ENCODE measurements around the gene MRPL19. TPM values are rescaled to one million over a fixed set of nuclear protein-coding genes. Genes with fewer than 3 reads are reported as not detected.

Gene MRPL19
- total and polyA plus RNA-seq, 2 of the 13 experiments (the other 11 are each of a cell fraction or from before 2014, with no cell fraction given) = 43.2 to 163 TPM

DNA sequence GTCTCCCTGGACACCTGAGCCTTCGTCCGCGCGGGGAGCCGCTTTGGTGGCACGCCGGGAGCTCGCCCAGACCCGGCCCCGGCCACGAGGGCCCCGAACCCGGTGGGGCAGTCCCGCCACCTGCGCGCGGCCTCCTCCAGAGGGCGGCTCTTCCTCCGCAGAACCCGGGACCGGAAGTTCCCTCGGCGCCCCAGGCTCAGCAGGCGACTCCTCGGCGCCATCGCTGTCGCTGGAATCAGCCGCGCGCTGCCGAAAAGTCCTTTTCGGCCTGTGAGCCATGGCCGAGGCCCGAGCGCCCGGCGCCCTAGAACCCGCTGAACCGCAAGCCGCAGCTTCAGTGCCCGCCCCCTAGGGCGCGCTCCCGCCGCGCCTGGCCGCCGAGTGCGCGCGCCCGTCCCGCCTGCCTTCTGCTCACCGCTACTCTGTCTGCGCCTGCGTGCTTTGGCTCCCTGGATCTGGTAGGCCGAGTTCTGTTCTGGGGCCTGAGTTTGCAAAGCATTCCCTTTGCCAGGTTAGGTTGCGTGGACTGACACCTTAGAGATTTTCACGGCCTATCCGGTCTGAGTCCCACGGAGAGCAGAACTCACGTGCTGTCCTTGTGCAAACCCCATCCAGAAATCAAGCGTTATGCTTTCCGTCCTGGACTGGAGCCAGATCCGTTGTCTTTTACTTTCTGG is 64.1 kb downstream of the MRPL19 start, which contains the start of gene GCFC2 (continued):
- TF ChIP-seq IKZF4 (CRISPR knock-in tag; IDR thresholded peaks at IDR 0.05; ENCODE audit: borderline replicate concordance, low read depth, not compliant biosample characterization) (peak; percentile 99), TOE1 (CRISPR knock-in tag; IDR thresholded peaks at IDR 0.05) (peak; percentile 90; the same call in 1 of the 2 replicates), ZNF446 (CRISPR knock-in tag; IDR thresholded peaks at IDR 0.05) (peak; percentile 99; the same call in 1 of the 2 replicates), ZNF232 (CRISPR knock-in tag; IDR thresholded peaks at IDR 0.05; ENCODE audit: borderline replicate concordance) (peak; percentile 99), HNF4G (IDR thresholded peaks at IDR 0.05; ENCODE audit: borderline replicate concordance, low read depth, low read length) (0 out of 2 replicates have a peak, but pooled peaks have one; percentile 5), HNF4G (CRISPR knock-in tag; IDR thresholded peaks at IDR 0.05; ENCODE audit: borderline replicate concordance, low read depth) (peak; percentile 79; the same call in 1 of the 2 replicates), ZNF33A (CRISPR knock-in tag; IDR thresholded peaks at IDR 0.05; ENCODE audit: borderline replicate concordance) (peak; percentile 99), RFX5 (IDR thresholded peaks at IDR 0.05; ENCODE audit: low read depth, low read length) (peak; percentile 23; the same call in 1 of the 2 replicates), ZNF264 (CRISPR knock-in tag; IDR thresholded peaks at IDR 0.05) (peak; percentile 98), MTA3 (CRISPR knock-in tag; IDR thresholded peaks at IDR 0.05) (no peak), POLR2A (IDR thresholded peaks at IDR 0.05; ENCODE audit: insufficient read depth in 1 of 2, low read depth in 2 of 2, low read length in 2 of 2) (peak; percentile 87 to 91), RFXANK (CRISPR knock-in tag; IDR thresholded peaks at IDR 0.05) (peak; percentile 30; the same call in 1 of the 2 replicates), KLF16 (CRISPR knock-in tag; IDR thresholded peaks at IDR 0.05) (peak; percentile 86 to 96; a peak in 3 of 4 replicates), ZSCAN12 (CRISPR knock-in tag; IDR thresholded peaks at IDR 0.05) (peak; percentile 99), EP300 (IDR thresholded peaks at IDR 0.05; ENCODE audit: low read depth in 2 of 2, low read length in 2 of 2) (no peak; a peak in 2 of 4 replicates), EP300 (CRISPR knock-in tag; IDR thresholded peaks at IDR 0.05; ENCODE audit: borderline replicate concordance) (peak; percentile 75), ZNF557 (CRISPR knock-in tag; IDR thresholded peaks at IDR 0.05) (peak; percentile 99), BRCA1 (CRISPR knock-in tag; IDR thresholded peaks at IDR 0.05) (peak; percentile 100), TOPORS (CRISPR knock-in tag; IDR thresholded peaks at IDR 0.05) (peak; percentile 100), ZBTB37 (CRISPR knock-in tag; IDR thresholded peaks at IDR 0.05) (0 out of 2 replicates have a peak, but pooled peaks have one; percentile 4), FOXM1 (CRISPR knock-in tag; IDR thresholded peaks at IDR 0.05) (peak; percentile 95), ZNF749 (CRISPR knock-in tag; IDR thresholded peaks at IDR 0.05; ENCODE audit: borderline replicate concordance) (peak; percentile 99), CERS6 (CRISPR knock-in tag; IDR thresholded peaks at IDR 0.05) (peak; percentile 99)
- TF ChIP-seq, protein P1, sequence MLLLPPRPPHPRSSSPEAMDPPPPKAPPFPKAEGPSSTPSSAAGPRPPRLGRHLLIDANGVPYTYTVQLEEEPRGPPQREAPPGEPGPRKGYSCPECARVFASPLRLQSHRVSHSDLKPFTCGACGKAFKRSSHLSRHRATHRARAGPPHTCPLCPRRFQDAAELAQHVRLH (CRISPR knock-in tag; IDR thresholded peaks at IDR 0.05; ENCODE audit: borderline replicate concordance, low read depth) = peak; percentile 99
- TF ChIP-seq, protein P2, sequence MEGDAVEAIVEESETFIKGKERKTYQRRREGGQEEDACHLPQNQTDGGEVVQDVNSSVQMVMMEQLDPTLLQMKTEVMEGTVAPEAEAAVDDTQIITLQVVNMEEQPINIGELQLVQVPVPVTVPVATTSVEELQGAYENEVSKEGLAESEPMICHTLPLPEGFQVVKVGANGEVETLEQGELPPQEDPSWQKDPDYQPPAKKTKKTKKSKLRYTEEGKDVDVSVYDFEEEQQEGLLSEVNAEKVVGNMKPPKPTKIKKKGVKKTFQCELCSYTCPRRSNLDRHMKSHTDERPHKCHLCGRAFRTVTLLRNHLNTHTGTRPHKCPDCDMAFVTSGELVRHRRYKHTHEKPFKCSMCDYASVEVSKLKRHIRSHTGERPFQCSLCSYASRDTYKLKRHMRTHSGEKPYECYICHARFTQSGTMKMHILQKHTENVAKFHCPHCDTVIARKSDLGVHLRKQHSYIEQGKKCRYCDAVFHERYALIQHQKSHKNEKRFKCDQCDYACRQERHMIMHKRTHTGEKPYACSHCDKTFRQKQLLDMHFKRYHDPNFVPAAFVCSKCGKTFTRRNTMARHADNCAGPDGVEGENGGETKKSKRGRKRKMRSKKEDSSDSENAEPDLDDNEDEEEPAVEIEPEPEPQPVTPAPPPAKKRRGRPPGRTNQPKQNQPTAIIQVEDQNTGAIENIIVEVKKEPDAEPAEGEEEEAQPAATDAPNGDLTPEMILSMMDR (CRISPR knock-in tag; IDR thresholded peaks at IDR 0.05) = peak; percentile 76
- TF ChIP-seq, protein P3, sequence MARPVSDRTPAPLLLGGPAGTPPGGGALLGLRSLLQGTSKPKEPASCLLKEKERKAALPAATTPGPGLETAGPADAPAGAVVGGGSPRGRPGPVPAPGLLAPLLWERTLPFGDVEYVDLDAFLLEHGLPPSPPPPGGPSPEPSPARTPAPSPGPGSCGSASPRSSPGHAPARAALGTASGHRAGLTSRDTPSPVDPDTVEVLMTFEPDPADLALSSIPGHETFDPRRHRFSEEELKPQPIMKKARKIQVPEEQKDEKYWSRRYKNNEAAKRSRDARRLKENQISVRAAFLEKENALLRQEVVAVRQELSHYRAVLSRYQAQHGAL (CRISPR knock-in tag; IDR thresholded peaks at IDR 0.05; ENCODE audit: not compliant biosample characterization) = peak; percentile 99

Data from HepG2 (cell line).